SKM-1 (cell line): Measurements from ENCODE around the gene TCEAL4.
"Not testable (repeated sequence)": the region's sequence is repeated elsewhere in the genome, so short reads cannot be mapped to it uniquely, and the experiment has no call there.

Source experiments
- DNase-seq: peaks from one replicate; lab custom pipeline; 2025; ENCODE audit not compliant: unreplicated experiment; lab: John Stamatoyannopoulos, UW

Gene TCEAL4

GRCh38 chrX:103586659-103587058 is 1.3 kb downstream of the TCEAL4 start:
- no peak for DNase-seq

- not testable (repeated sequence) for DNase-seq
Observed at GRCh38 chrX:103592295-103592694, 7.0 kb downstream of the TCEAL4 start.

GRCh38 chrX:103595202-103595601 is 9.9 kb downstream of the TCEAL4 start:
- not testable (repeated sequence) for DNase-seq

GRCh38 chrX:103607364-103608305 is 22.3 kb downstream of the TCEAL4 start, which contains the start of gene TCEAL3:
TSS of gene TCEAL3 (plus strand) at chrX:103607963. CDS start at chrX:103609065, 1,102 bp downstream.
- no peak for DNase-seq

GRCh38 chrX:103608306-103608963 is 23.1 kb downstream of the TCEAL4 start:
- DNase-seq, result no peak

GRCh38 chrX:103610282-103610681 is 25.0 kb downstream of the TCEAL4 start:
- DNase-seq, result no peak

GRCh38 chrX:103613362-103613890 is 28.1 kb downstream of the TCEAL4 start:
- DNase-seq, result no peak

- DNase-seq, result no peak
Observed at GRCh38 chrX:103614999-103615398, 29.7 kb downstream of the TCEAL4 start.

GRCh38 chrX:103615781-103616371 is 30.6 kb downstream of the TCEAL4 start:
- no peak for DNase-seq

- DNase-seq, result no peak
Observed at GRCh38 chrX:103616676-103617186, 31.4 kb downstream of the TCEAL4 start.

GRCh38 chrX:103624111-103624510 is 38.8 kb downstream of the TCEAL4 start:
- no peak for DNase-seq

- DNase-seq, result no peak
Observed at GRCh38 chrX:103626855-103627254, 41.5 kb downstream of the TCEAL4 start.

GRCh38 chrX:103628386-103629317 is 43.3 kb downstream of the TCEAL4 start, which contains the start of gene TCEAL1:
TSS of gene TCEAL1 (plus strand) at chrX:103628975. CDS start at chrX:103629917, 942 bp downstream.
- DNase-seq, result no peak

GRCh38 chrX:103629318-103630170 is 44.2 kb downstream of the TCEAL4 start:
- DNase-seq, result no peak

GRCh38 chrX:103630171-103630511 is 44.8 kb downstream of the TCEAL4 start:
- DNase-seq, result no peak

GRCh38 chrX:103631145-103631544 is 45.8 kb downstream of the TCEAL4 start:
- DNase-seq, result no peak

- DNase-seq, result no peak
Observed at GRCh38 chrX:103635436-103635835, 50.1 kb downstream of the TCEAL4 start.
